Measurements from ENCODE around the gene PBX3.

PBX3 gene

DNA sequence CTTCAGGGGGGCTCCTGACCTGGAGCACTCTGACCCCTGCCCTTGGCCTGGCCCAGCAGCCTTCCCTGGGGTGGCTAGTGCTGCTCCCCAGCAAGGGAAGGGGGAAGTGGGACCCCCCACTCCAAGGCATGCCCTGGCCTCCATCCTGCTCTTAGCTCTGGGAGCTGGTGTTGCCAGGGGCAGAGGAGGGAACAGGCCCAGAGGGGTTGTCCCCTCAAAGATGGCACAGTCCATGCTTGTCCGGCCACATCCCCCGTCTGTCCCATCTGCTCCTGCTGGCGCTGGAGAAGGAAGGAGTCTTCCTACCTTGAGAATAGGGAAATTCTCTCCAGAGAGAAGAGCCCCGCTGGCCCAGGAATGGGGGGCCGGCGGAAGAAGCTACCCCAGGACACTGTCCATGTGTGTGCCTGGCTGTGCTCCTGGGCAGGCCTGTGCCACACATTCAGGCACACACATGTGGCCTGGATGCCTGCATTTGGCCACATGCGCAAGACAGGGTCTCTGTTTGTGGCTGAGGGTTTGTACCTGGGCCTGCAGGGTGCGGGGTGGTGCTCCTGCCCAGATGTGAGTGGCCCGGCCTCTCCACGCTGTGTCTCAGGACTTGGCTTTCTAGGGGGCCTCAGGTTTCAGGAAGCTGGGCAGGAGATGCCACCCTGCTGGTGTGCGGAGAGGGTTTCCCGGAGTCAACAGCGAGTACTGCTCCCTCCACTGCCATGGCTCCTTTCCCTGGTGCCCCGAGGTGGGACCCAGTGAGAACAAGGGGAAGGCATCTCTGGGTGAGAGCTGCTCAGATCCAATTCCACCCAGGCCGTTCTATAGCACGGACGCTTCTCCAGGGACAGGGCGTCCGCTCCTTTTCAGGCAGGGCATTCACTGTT is 247.1 kb downstream of the PBX3 start:
- H3K27ac ChIP-seq: no peak overlapping the region
- no peaks in the 10 kb centered on the region for H3K36me3 ChIP-seq
- no peaks in the 10 kb centered on the region for H3K9me3 ChIP-seq
- H3K4me3 ChIP-seq: no peak overlapping the region
- no peaks in the 10 kb centered on the region for H3K4me1 ChIP-seq
- intact Hi-C loops (cut with DNase I; ENCODE audit: low total_unique reads): no loop called here
- DNase-seq: peak in 1 of 2 donors; percentile 48
- TF ChIP-seq, protein P1, sequence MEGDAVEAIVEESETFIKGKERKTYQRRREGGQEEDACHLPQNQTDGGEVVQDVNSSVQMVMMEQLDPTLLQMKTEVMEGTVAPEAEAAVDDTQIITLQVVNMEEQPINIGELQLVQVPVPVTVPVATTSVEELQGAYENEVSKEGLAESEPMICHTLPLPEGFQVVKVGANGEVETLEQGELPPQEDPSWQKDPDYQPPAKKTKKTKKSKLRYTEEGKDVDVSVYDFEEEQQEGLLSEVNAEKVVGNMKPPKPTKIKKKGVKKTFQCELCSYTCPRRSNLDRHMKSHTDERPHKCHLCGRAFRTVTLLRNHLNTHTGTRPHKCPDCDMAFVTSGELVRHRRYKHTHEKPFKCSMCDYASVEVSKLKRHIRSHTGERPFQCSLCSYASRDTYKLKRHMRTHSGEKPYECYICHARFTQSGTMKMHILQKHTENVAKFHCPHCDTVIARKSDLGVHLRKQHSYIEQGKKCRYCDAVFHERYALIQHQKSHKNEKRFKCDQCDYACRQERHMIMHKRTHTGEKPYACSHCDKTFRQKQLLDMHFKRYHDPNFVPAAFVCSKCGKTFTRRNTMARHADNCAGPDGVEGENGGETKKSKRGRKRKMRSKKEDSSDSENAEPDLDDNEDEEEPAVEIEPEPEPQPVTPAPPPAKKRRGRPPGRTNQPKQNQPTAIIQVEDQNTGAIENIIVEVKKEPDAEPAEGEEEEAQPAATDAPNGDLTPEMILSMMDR (IDR thresholded peaks at IDR 0.05): no peak
- H3K27me3 ChIP-seq: peaks cover 0 to 39% of the 10 kb centered on the region in 2 donors

DNA sequence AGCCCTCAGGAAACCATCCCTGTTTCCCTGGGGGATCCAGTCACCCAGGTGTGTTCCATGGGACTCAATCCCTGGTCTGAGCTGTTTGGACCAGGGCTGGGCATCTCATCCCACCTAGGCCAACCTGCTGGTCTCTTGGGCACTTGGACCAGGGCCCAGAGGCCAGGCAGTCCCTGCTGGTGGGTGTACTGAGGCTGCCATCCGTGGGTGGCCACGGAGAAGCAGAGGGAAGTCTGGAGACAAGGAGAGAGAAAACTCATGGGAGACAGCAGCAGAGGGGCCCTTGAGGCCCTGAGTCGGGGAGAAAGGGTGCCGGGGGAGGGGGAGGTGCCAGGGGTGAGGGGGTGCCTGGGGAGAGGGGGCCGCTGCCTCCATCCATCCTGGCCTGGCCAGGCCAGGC is 247.8 kb downstream of the PBX3 start:
- intact Hi-C loops (cut with DNase I; ENCODE audit: low total_unique reads): no loop called here
- H3K4me3 ChIP-seq: no peak overlapping the region
- peak in 1 of 2 donors; percentile 44 for DNase-seq

DNA sequence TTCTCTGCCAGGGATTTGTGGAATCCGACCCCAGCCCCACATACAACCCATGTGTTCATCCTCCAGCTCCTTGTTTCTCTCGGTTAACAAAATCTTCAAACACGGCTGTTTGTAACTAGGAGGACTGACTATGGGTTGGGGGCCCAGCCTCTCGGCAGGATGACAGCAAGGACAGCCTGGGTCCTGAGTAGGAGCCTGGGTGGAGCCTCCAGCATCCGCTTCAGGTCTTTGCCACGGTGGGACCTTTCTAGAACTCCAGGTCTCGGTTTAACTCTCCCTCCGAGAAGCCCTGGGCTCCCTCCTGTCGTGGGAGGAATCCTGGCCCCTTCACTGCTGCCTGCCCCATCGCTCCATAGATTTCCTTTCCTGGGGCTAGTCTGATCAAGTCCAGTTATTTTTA is 248.5 kb downstream of the PBX3 start:
- intact Hi-C loops (cut with DNase I; ENCODE audit: low total_unique reads): no loop called here
- Histone ChIP-seq H3K9me3 (no peaks in the 10 kb centered on the region), H3K4me3 (no peak overlapping the region), H3K27me3 (peaks cover 0 to 40% of the 10 kb centered on the region in 2 donors), H3K36me3 (no peaks in the 10 kb centered on the region), H3K4me1 (no peaks in the 10 kb centered on the region), H3K27ac (no peak overlapping the region)
- no peak for DNase-seq
- TF ChIP-seq, protein P1 (IDR thresholded peaks at IDR 0.05): no peak

More for the DNA sequence above, 247.8 kb downstream of the PBX3 start:
- Histone ChIP-seq H3K27me3 (peaks cover 0 to 40% of the 10 kb centered on the region in 2 donors), H3K4me1 (no peaks in the 10 kb centered on the region), H3K9me3 (no peaks in the 10 kb centered on the region), H3K36me3 (no peaks in the 10 kb centered on the region), H3K27ac (no peak overlapping the region)
- TF ChIP-seq, protein P1 (IDR thresholded peaks at IDR 0.05): no peak

DNA sequence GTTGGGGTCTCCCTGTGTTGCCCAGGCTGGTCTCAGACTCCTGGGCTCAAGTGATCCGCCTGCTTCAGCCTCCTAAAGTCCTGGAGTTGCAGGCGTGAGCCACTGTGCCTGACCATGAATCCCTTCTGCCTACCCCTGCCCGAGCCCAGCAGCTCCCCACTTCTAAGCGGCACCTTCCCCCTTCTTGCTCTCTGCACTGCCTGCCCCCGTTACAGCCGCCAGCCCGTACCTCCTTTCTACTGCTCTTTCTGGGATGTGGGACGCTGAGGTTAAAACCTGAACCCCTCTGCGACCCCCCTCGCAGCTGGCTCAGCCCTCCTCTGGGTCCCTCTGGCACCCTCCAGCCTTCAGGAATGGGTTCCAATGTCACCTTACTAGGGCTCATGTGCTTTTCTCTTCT is 249.6 kb downstream of the PBX3 start:
- H3K27ac ChIP-seq: no peak overlapping the region
- H3K27me3 ChIP-seq: peaks cover 0 to 40% of the 10 kb centered on the region in 2 donors
- intact Hi-C loops (cut with DNase I; ENCODE audit: low total_unique reads): no loop called here
- no peak overlapping the region for H3K4me3 ChIP-seq
- no peaks in the 10 kb centered on the region for H3K36me3 ChIP-seq
- H3K9me3 ChIP-seq: no peaks in the 10 kb centered on the region
- no peaks in the 10 kb centered on the region for H3K4me1 ChIP-seq
- TF ChIP-seq, protein P1 (IDR thresholded peaks at IDR 0.05): no peak
- peak in 1 of 2 donors; percentile 19 for DNase-seq

DNA sequence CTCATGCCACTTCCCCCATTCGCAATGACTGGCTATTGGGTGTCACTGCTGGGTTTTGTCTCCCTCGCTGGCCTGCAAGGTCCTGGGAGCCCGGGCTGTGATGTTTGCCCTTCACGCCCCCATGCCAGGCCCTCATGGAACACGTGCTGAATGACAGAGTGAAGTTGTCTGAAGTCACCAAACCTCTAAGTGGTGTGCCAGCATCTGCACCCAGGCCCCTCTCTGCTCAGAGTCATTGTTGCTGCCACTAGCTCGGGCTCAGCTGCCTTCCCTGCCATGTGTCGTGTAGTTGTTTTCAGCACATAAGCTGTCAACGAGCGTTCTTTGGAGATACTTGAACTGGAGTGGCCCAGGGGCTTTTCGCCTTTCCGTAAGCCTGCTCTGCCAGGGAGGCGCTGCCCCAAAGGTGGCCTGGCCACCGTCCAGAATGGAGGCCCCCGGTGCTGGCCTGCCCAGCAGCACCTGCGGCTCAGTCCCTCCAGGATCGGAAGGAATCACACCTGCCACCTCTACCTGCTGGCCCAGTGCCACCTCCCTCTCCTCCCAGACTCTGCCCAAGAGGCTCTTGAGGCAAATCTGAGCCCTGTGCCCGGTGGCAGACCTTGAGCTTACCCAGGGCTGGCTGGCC is 250.1 kb downstream of the PBX3 start:
- Histone ChIP-seq H3K4me1 (no peaks in the 10 kb centered on the region), H3K9me3 (no peaks in the 10 kb centered on the region), H3K27ac (no peak overlapping the region), H3K27me3 (peaks cover 0 to 40% of the 10 kb centered on the region in 2 donors), H3K36me3 (no peaks in the 10 kb centered on the region), H3K4me3 (no peak overlapping the region)
- TF ChIP-seq, protein P1 (IDR thresholded peaks at IDR 0.05): no peak
- DNase-seq: peak in 1 of 2 donors; percentile 43
- intact Hi-C loops (cut with DNase I; ENCODE audit: low total_unique reads): no loop called here
